HepG2 (cell line): ENCODE data around the gene ZC3H8. TPM values are rescaled to one million over a fixed set of nuclear protein-coding genes. Genes with fewer than 3 reads are reported as not detected.
A peak's percentile ranks its signal among the peaks of the same experiment; 100 is the strongest.

ENCODE experiments used
- ATAC-seq: fragments of 200-7000 bp; cut with Tn5 transposase; 3 replicates; pipeline ENCODE4 v1.9.1; 2020; ENCODE audit warnings: mild to moderate bottlenecking, moderate library complexity
- BruUV-seq: library from RNA; stranded (reverse); fragments of 400-500 nt; replicated peaks from 2 replicates; lab custom pipeline; 2021; lab: Mats Ljungman, UMichigan
- CTCF ChIA-PET: fragments of 300-600 bp; formaldehyde crosslinking; extraction: SDS; loops from one replicate; lab custom pipeline; 2021; ENCODE audit warnings: low total read pairs, inconsistent platforms, low intra/inter-chr PET ratio; lab: Yijun Ruan, JAX
- POLR2A ChIA-PET: fragments of 350-600 bp; sonication (Branson Sonifier 250); formaldehyde crosslinking; loops from one replicate; lab custom pipeline; 2020; ENCODE audit warnings: antibody characterized with exemption, inconsistent platforms; lab: Yijun Ruan, JAX
- DNase-seq: peaks from one replicate; pipeline ENCODE4 v3.0.0-alpha.2; 2015; ENCODE audit warnings: low spot score
- FAIRE-seq: peaks from 3 replicates; lab custom pipeline; 2011; peaks lifted over from hg19 to GRCh38; lab: Jason Lieb, UNC
- H2AFZ ChIP-seq: one replicate; pipeline ENCODE4 v1.6.1; 2011; ENCODE audit warnings: low read length, inconsistent platforms
- H3K27ac ChIP-seq: fragments of 300-600 bp; 3 replicates; pipeline ENCODE4 v1.8.0; 2011; ENCODE audit warnings: mixed run types, mild to moderate bottlenecking, mixed read lengths, low read length, inconsistent platforms; ENCODE audit not compliant: insufficient read depth; ENCODE audit errors: extremely low read length
- H3K27me3 ChIP-seq, 2 experiments: fragments of 200-600 bp in 1 of 2; 2 replicates in 1 of 2; 3 replicates in 1 of 2; pipeline versions ENCODE4 v1.6.0 to v1.8.0; 2011; ENCODE audit warnings: low read length in 2 of 2, mild to moderate bottlenecking in 2 of 2, moderate library complexity in 2 of 2, inconsistent platforms in 1 of 2; ENCODE audit not compliant: insufficient read depth in 2 of 2, control insufficient read depth in 1 of 2
- H3K36me3 ChIP-seq, 2 experiments: fragments of 200-600 bp in 1 of 2; replicated peaks in 1 of 2; 2 replicates in 1 of 2; 3 replicates in 1 of 2; pipeline versions ENCODE4 v1.5.1 to v1.8.0; 2011; ENCODE audit warnings: low read length in 2 of 2, inconsistent platforms in 1 of 2; ENCODE audit not compliant: insufficient read depth in 2 of 2, control insufficient read depth in 1 of 2
- H3K4me1 ChIP-seq: 2 replicates; pipeline ENCODE4 v1.5.1; 2012; ENCODE audit warnings: low read length, inconsistent platforms; ENCODE audit not compliant: insufficient read depth
- H3K4me2 ChIP-seq: 2 replicates; pipeline ENCODE4 v1.6.0; 2011; ENCODE audit warnings: low read depth, low read length, inconsistent platforms
- H3K4me3 ChIP-seq, 3 experiments: fragments of 200-600 bp in 1 of 3; sonication (generic), shearing (Covaris generic) in 1 of 3; replicated peaks in 1 of 3; 2 replicates each; pipeline ENCODE4 v1.5.1; 2011 to 2016; ENCODE audit warnings: low read length in 3 of 3, inconsistent platforms in 2 of 3, low read depth in 2 of 3, mild to moderate bottlenecking in 2 of 3, control low read depth in 1 of 3, mixed read lengths in 1 of 3; ENCODE audit not compliant: insufficient read depth in 1 of 3
- H3K79me2 ChIP-seq: one replicate; pipeline ENCODE4 v1.6.1; 2011; ENCODE audit warnings: low read length, inconsistent platforms; ENCODE audit not compliant: insufficient read depth
- H3K9ac ChIP-seq: 2 replicates; pipeline ENCODE4 v1.6.0; 2011; ENCODE audit warnings: mild to moderate bottlenecking, low read depth, low read length, inconsistent platforms; ENCODE audit not compliant: insufficient read depth
- H3K9me3 ChIP-seq: 2 replicates; pipeline ENCODE4 v1.5.1; 2012; ENCODE audit warnings: mild to moderate bottlenecking, low read length
- H4K20me1 ChIP-seq: 2 replicates; pipeline ENCODE4 v1.6.0; 2011; ENCODE audit warnings: inconsistent platforms, mild to moderate bottlenecking, low read length, moderate library complexity; ENCODE audit not compliant: insufficient read depth
- MAZ ChIP-seq, 2 experiments: sonication (generic) in 1 of 2; formaldehyde crosslinking in 1 of 2; IDR thresholded peaks; 2 replicates each; pipeline versions ENCODE4 v1.5.0 to v1.6.1; 2012 to 2020; ENCODE audit warnings: low read depth in 2 of 2, mild to moderate bottlenecking in 2 of 2, borderline replicate concordance in 1 of 2, improper control_type of control experiment in 1 of 2, low read length in 1 of 2, missing genetic modification reagents in 1 of 2, moderate library complexity in 1 of 2
- SOX13 ChIP-seq, 3 experiments: fragments of 450-650 bp in 1 of 3; sonication (generic) in 1 of 3; formaldehyde crosslinking in 1 of 3; IDR thresholded peaks in 2 of 3; conservative IDR thresholded peaks in 1 of 3; 2 replicates each; pipeline versions ENCODE4 v1.5.0 to v1.6.1; 2016 to 2020; ENCODE audit warnings: antibody characterized with exemption in 1 of 3, mild to moderate bottlenecking in 1 of 3, missing compliant biosample characterization in 1 of 3, missing genetic modification reagents in 1 of 3, moderate library complexity in 1 of 3
- ZNF12 ChIP-seq: sonication (generic); formaldehyde crosslinking; IDR thresholded peaks from 2 replicates; pipeline ENCODE4 v1.5.0; 2020; ENCODE audit warnings: missing genetic modification reagents
- ZNF124 ChIP-seq: sonication (generic); formaldehyde crosslinking; IDR thresholded peaks from 2 replicates; pipeline ENCODE4 v1.4.0; 2020; ENCODE audit warnings: missing genetic modification reagents
- ZNF510 ChIP-seq: sonication (generic); formaldehyde crosslinking; IDR thresholded peaks from 2 replicates; pipeline ENCODE4 v1.4.0; 2020; ENCODE audit warnings: low read depth, mild to moderate bottlenecking, missing genetic modification reagents
- ZNF564 ChIP-seq: sonication (generic); formaldehyde crosslinking; IDR thresholded peaks from 2 replicates; pipeline ENCODE4 v1.8.1; 2023; ENCODE audit warnings: mild to moderate bottlenecking, missing genetic modification reagents
- WGBS: methylation state at CpG from one replicate; pipeline ENCODE4 v1.1.6; 2017; ENCODE audit warnings: low lambda C conversion rate; 5-methylcytosine and 5-hydroxymethylcytosine counted together
- in situ Hi-C: cut with HindIII; loops from 2 replicates; pipeline ENCODE4 v1.10.0; 2017; ENCODE audit warnings: low pct_unique_long_range_greater_than_20kb; ENCODE audit not compliant: extremely low pct_ligation_motif_present
- intact Hi-C: fragments of 100-400 bp; cut with micrococcal nuclease; formaldehyde crosslinking; loops from one replicate; pipeline ENCODE4 v1.10.0; 2022; ENCODE audit not compliant: unreplicated experiment
- polyA plus RNA-seq, 8 experiments: library from polyadenylated mRNA; depleted of rRNA in 3 of 8; stranded (reverse) in 7 of 8; unstranded in 1 of 8; fragments of >200 nt; fragmentation: Illumina TruSeq in 4 of 8; extraction: Trizol in 4 of 8; gene quantifications; 2 replicates each; pipeline versions ENCODE4 v1.2.1 to v1.2.3, GENCODE V29; 2011 to 2016; ENCODE audit warnings: low read depth in 4 of 8, missing spikeins in 1 of 8, mixed read lengths in 1 of 8; ENCODE audit not compliant: insufficient read depth in 1 of 8
- total RNA-seq, 5 experiments: library from RNA; depleted of rRNA; stranded (reverse); fragments of >200 nt; fragmentation: Illumina TruSeq; extraction: Trizol; gene quantifications; 2 replicates each; pipeline ENCODE4 v1.2.3, GENCODE V29; 2016; ENCODE audit warnings: low read depth in 1 of 5
- TF ChIP-seq, protein P1 (sequence below), 2 experiments: sonication (generic) in 1 of 2; formaldehyde crosslinking in 1 of 2; IDR thresholded peaks; 2 replicates each; pipeline versions ENCODE4 v1.6.1 to v1.9.0; 2014 to 2022; ENCODE audit warnings: antibody characterized with exemption in 1 of 2, borderline replicate concordance in 1 of 2, inconsistent platforms in 1 of 2, low read depth in 1 of 2, missing genetic modification reagents in 1 of 2

The ZC3H8 gene
- total and polyA plus RNA-seq, 2 of the 13 experiments (the other 11 are each of a cell fraction or from before 2014, with no cell fraction given): 4.5 to 17.0 TPM

DNA sequence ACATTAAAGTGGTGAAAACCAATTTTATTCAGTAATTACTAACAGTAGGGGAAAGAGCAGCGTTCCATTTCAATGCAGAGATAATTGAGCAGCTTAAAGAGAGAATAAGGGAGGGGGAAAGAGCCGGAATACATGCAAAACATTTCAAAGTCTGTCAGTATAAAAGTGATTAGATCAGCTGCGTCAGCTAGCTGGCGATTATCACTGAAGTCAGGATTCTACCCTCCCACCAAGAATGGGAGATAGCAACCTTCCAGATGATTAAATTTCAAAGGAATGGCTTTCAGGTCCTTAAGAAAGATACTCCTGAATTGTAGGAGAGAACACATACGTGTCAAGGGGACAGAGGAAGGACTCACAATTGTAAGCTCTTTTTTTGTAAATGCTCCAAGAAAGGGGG lies 17.8 kb upstream of the ZC3H8 start:
- no peak overlapping the region for H3K27ac ChIP-seq
- in situ Hi-C loops: loop anchor here (25.0 kb wide), 1 partner anchor 165 kb away; the partner anchor contains the start of gene RGPD8
- H3K36me3 ChIP-seq: no peaks in the 10 kb centered on the region
- no peak overlapping the region for H2AFZ ChIP-seq
- no peak overlapping the region for H3K4me2 ChIP-seq
- no peak overlapping the region for H3K9ac ChIP-seq
- intact Hi-C loops: no loop called here
- H3K79me2 ChIP-seq: no peaks in the 10 kb centered on the region
- ChIA-PET CTCF (no interaction called here), POLR2A (interaction anchor here (1.6 to 2.0 kb wide), 2 partner anchors 12 to 17 kb away, joined by 4 to 5 read pairs; partner anchors contain the start of gene ZC3H8)
- no TSS peak for BruUV-seq
- no peak for FAIRE-seq
- H3K27me3 ChIP-seq: peaks cover 0 to 2% of the 10 kb centered on the region in 2 experiments; a peak in 2 of 5 replicates
- H4K20me1 ChIP-seq: no peaks in the 10 kb centered on the region
- no peak for ATAC-seq
- TF ChIP-seq ZNF124 (CRISPR knock-in tag): no peak
- 88% methylated on average over 5 of the region's 5 CpGs for WGBS
- peaks cover 14% of the 10 kb centered on the region; the same call in 1 of the 2 replicates for H3K4me1 ChIP-seq
- H3K4me3 ChIP-seq: no peak overlapping the region
- H3K9me3 ChIP-seq: 0 out of 2 replicates have a peak, but pooled peaks cover 7% of the 10 kb centered on the region
- DNase-seq: no peak

DNA sequence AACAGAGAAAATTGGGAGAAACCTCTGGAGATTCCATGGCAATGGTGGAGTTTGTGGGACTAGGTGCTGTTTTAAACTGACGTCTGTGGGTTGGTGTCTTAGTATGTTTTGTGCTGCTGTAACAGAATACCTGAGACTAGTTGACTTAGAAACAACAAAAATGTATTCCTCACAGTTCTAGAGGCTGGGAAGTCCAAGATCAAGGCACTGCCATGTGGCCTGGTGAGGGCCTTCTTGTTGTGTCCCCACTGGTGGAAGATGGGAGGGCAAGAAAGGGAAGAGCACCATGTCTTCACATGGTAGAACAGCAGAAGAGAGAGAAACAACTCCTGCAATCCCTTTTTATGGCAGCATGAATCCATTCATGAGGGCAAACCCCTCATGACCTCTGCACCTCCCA lies 13.7 kb upstream of the ZC3H8 start:
- Histone ChIP-seq H3K36me3 (no peaks in the 10 kb centered on the region), H3K27ac (no peak overlapping the region), H3K9ac (no peak overlapping the region), H3K4me1 (no peaks in the 10 kb centered on the region), H3K4me3 (no peak overlapping the region), H4K20me1 (no peaks in the 10 kb centered on the region), H2AFZ (no peak overlapping the region), H3K79me2 (no peaks in the 10 kb centered on the region), H3K9me3 (0 out of 2 replicates have a peak, but pooled peaks cover 7% of the 10 kb centered on the region), H3K4me2 (no peak overlapping the region), H3K27me3 (peaks cover 0 to 2% of the 10 kb centered on the region in 2 experiments; a peak in 1 of 5 replicates)
- DNase-seq: no peak
- POLR2A ChIA-PET: no interaction called here
- no peak for FAIRE-seq
- in situ Hi-C loops: loop anchor here (25.0 kb wide), 1 partner anchor 169 kb away; the partner anchor contains the start of gene RGPD8
- no peak for ATAC-seq
- BruUV-seq: no TSS peak
- CTCF ChIA-PET: no interaction called here
- WGBS: 29% methylated on average over 1 of the region's 1 CpG
- intact Hi-C loops: loop anchor here (10.0 kb wide), 1 partner anchor 456 kb away; the partner anchor contains the start of gene NT5DC4
- TF ChIP-seq SOX13 (IDR thresholded peaks at IDR 0.05) (no peak), SOX13 (CRISPR knock-in tag; conservative IDR thresholded peaks at IDR 0.05 in 1 of 2, IDR thresholded peaks at IDR 0.05 in 1 of 2) (no peak), ZNF12 (CRISPR knock-in tag) (0 out of 2 replicates have a peak, but pooled peaks have one; percentile 21), MAZ (IDR thresholded peaks at IDR 0.05; ENCODE audit: borderline replicate concordance, low read depth, low read length) (no peak), MAZ (CRISPR knock-in tag; IDR thresholded peaks at IDR 0.05; ENCODE audit: low read depth) (no peak), ZNF510 (CRISPR knock-in tag) (no peak), ZNF564 (CRISPR knock-in tag) (peak; percentile 98)
- TF ChIP-seq, protein P1, sequence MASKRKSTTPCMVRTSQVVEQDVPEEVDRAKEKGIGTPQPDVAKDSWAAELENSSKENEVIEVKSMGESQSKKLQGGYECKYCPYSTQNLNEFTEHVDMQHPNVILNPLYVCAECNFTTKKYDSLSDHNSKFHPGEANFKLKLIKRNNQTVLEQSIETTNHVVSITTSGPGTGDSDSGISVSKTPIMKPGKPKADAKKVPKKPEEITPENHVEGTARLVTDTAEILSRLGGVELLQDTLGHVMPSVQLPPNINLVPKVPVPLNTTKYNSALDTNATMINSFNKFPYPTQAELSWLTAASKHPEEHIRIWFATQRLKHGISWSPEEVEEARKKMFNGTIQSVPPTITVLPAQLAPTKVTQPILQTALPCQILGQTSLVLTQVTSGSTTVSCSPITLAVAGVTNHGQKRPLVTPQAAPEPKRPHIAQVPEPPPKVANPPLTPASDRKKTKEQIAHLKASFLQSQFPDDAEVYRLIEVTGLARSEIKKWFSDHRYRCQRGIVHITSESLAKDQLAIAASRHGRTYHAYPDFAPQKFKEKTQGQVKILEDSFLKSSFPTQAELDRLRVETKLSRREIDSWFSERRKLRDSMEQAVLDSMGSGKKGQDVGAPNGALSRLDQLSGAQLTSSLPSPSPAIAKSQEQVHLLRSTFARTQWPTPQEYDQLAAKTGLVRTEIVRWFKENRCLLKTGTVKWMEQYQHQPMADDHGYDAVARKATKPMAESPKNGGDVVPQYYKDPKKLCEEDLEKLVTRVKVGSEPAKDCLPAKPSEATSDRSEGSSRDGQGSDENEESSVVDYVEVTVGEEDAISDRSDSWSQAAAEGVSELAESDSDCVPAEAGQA (IDR thresholded peaks at IDR 0.05; ENCODE audit: low read depth): no peak
- TF ChIP-seq, protein P1 (CRISPR knock-in tag; IDR thresholded peaks at IDR 0.05; ENCODE audit: borderline replicate concordance): no peak
